IPS-18a (cell line): ENCODE results near the gene RPTOR.

ENCODE experiments used
- H3K27ac ChIP-seq: one replicate; pipeline ENCODE4 v1.5.1; 2013; ENCODE audit warnings: low read length
- H3K27me3 ChIP-seq: one replicate; pipeline ENCODE4 v1.6.1; 2013; ENCODE audit warnings: mild to moderate bottlenecking, low read length; ENCODE audit not compliant: control insufficient read depth, insufficient read depth
- H3K36me3 ChIP-seq: one replicate; pipeline ENCODE4 v1.6.1; 2013; ENCODE audit warnings: low read depth, low read length; ENCODE audit not compliant: control insufficient read depth
- H3K4me1 ChIP-seq: one replicate; pipeline ENCODE4 v1.6.1; 2013; ENCODE audit warnings: low read depth, low read length; ENCODE audit not compliant: control insufficient read depth
- H3K4me3 ChIP-seq: one replicate; pipeline ENCODE4 v1.5.1; 2013; ENCODE audit warnings: low read length
- H3K9ac ChIP-seq: one replicate; pipeline ENCODE4 v1.6.1; 2013; ENCODE audit warnings: mild to moderate bottlenecking, low read length, moderate library complexity
- H3K9me3 ChIP-seq: one replicate; pipeline ENCODE4 v1.6.1; 2013; ENCODE audit warnings: low read depth, low read length; ENCODE audit not compliant: control insufficient read depth

The RPTOR gene

GRCh38 chr17:80830020-80830780 is 285.6 kb downstream of the RPTOR start:
- H3K36me3 ChIP-seq: no peaks in the 10 kb centered on the region
- H3K4me3 ChIP-seq: no peak overlapping the region
- peaks cover 24% of the 10 kb centered on the region for H3K4me1 ChIP-seq
- H3K9ac ChIP-seq: no peak overlapping the region
- no peak overlapping the region for H3K27ac ChIP-seq
- H3K9me3 ChIP-seq: no peaks in the 10 kb centered on the region
- no peaks in the 10 kb centered on the region for H3K27me3 ChIP-seq

- Histone ChIP-seq H3K36me3 (peaks cover 3% of the 10 kb centered on the region), H3K9me3 (no peaks in the 10 kb centered on the region), H3K27me3 (no peaks in the 10 kb centered on the region), H3K4me1 (peaks cover 24% of the 10 kb centered on the region), H3K9ac (no peak overlapping the region), H3K27ac (no peak overlapping the region), H3K4me3 (no peak overlapping the region)
Measured at GRCh38 chr17:80831491-80831890, 286.9 kb downstream of the RPTOR start.

- H3K27ac ChIP-seq: no peak overlapping the region
Measured at GRCh38 chr17:80832266-80832676, 287.6 kb downstream of the RPTOR start.

GRCh38 chr17:80832888-80833583 is 288.4 kb downstream of the RPTOR start:
- H3K4me1 ChIP-seq: peaks cover 14% of the 10 kb centered on the region
- H3K9ac ChIP-seq: peak overlapping the region; percentile 54
- H3K36me3 ChIP-seq: peaks cover 3% of the 10 kb centered on the region
- no peaks in the 10 kb centered on the region for H3K27me3 ChIP-seq
- peak overlapping the region; percentile 10 for H3K27ac ChIP-seq
- H3K4me3 ChIP-seq: peak overlapping the region; percentile 53
- no peaks in the 10 kb centered on the region for H3K9me3 ChIP-seq

More at GRCh38 chr17:80832266-80832676, 287.6 kb downstream of the RPTOR start:
- H3K4me1 ChIP-seq: peaks cover 21% of the 10 kb centered on the region
- H3K9ac ChIP-seq: peak overlapping the region; percentile 54
- no peaks in the 10 kb centered on the region for H3K27me3 ChIP-seq
- peak overlapping the region; percentile 53 for H3K4me3 ChIP-seq
- no peaks in the 10 kb centered on the region for H3K9me3 ChIP-seq
- H3K36me3 ChIP-seq: peaks cover 3% of the 10 kb centered on the region

GRCh38 chr17:80833952-80834892 is 289.6 kb downstream of the RPTOR start:
- Histone ChIP-seq H3K9me3 (no peaks in the 10 kb centered on the region), H3K9ac (no peak overlapping the region), H3K27ac (no peak overlapping the region), H3K4me3 (no peak overlapping the region), H3K36me3 (peaks cover 3% of the 10 kb centered on the region), H3K4me1 (peaks cover 5% of the 10 kb centered on the region), H3K27me3 (no peaks in the 10 kb centered on the region)

GRCh38 chr17:80834893-80835275 is 290.2 kb downstream of the RPTOR start:
- Histone ChIP-seq H3K27ac (no peak overlapping the region), H3K9me3 (no peaks in the 10 kb centered on the region), H3K27me3 (no peaks in the 10 kb centered on the region), H3K9ac (no peak overlapping the region), H3K4me1 (peaks cover 5% of the 10 kb centered on the region), H3K36me3 (peaks cover 3% of the 10 kb centered on the region), H3K4me3 (no peak overlapping the region)

- Histone ChIP-seq H3K9ac (no peak overlapping the region), H3K9me3 (no peaks in the 10 kb centered on the region), H3K27ac (no peak overlapping the region), H3K27me3 (no peaks in the 10 kb centered on the region), H3K4me1 (peaks cover 5% of the 10 kb centered on the region), H3K4me3 (no peak overlapping the region), H3K36me3 (peaks cover 3% of the 10 kb centered on the region)
Measured at GRCh38 chr17:80835816-80836657, 291.4 kb downstream of the RPTOR start.

- Histone ChIP-seq H3K4me1 (peaks cover 5% of the 10 kb centered on the region), H3K27me3 (no peaks in the 10 kb centered on the region), H3K36me3 (peaks cover 3% of the 10 kb centered on the region), H3K9ac (no peak overlapping the region), H3K27ac (no peak overlapping the region), H3K4me3 (no peak overlapping the region), H3K9me3 (no peaks in the 10 kb centered on the region)
Measured at GRCh38 chr17:80836658-80836965, 292.0 kb downstream of the RPTOR start.

- Histone ChIP-seq H3K36me3 (peaks cover 3% of the 10 kb centered on the region), H3K9ac (no peak overlapping the region), H3K4me3 (no peak overlapping the region), H3K9me3 (no peaks in the 10 kb centered on the region), H3K4me1 (peaks cover 5% of the 10 kb centered on the region), H3K27me3 (no peaks in the 10 kb centered on the region), H3K27ac (no peak overlapping the region)
Measured at GRCh38 chr17:80836971-80837481, 292.4 kb downstream of the RPTOR start.

- Histone ChIP-seq H3K27ac (no peak overlapping the region), H3K36me3 (peaks cover 3% of the 10 kb centered on the region), H3K9ac (no peak overlapping the region)
Measured at GRCh38 chr17:80837711-80838110, 293.1 kb downstream of the RPTOR start.

More at GRCh38 chr17:80837711-80838110, 293.1 kb downstream of the RPTOR start:
- Histone ChIP-seq H3K9me3 (no peaks in the 10 kb centered on the region), H3K4me1 (peaks cover 1% of the 10 kb centered on the region), H3K27me3 (no peaks in the 10 kb centered on the region), H3K4me3 (no peak overlapping the region)
